GM19455 (cell line): ENCODE results near the gene ITPR1.

ENCODE experiments used
- ATAC-seq: cut with Tn5 transposase; IDR thresholded peaks from one replicate; pipeline ENCODE4 v1.9.1; 2021; ENCODE audit not compliant: unreplicated experiment

ITPR1 gene

DNA sequence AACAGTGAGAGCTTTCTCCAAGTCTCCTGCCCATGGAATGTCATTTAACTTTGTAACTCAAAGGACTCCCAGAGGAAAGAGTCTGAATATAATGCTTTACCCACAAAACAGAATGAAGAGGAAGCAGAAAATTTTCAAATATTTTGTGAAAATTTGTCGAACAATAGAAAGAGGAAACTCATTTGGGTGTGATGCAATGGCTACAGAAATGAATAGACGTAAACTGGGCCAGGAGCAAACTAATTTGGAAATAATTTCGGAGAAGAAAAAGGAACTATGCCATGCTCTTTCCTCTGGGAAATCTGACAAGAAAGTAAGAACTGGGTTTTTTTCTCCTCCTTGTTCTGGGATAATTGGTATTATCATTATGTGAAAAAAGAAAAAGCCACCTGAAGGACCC lies 14.9 kb upstream of the ITPR1 start:
- no peak for ATAC-seq

DNA sequence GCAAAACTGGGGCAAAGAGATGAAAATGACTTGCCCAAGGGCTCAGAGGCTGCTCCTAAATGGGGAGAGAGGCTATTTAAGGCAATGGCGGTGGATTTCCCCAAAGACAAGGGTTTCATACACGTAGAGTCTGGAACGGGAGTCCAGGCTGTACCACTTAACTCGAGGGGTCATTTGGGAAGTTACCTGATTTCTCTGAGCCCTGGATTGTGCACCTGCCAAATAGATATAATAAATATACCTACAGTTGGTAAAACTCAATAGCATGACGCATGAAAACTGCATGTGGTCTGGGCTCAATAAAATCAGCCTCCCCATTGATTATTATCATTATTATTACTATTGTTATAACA lies 1.3 kb upstream of the ITPR1 start:
- ATAC-seq, result no peak

DNA sequence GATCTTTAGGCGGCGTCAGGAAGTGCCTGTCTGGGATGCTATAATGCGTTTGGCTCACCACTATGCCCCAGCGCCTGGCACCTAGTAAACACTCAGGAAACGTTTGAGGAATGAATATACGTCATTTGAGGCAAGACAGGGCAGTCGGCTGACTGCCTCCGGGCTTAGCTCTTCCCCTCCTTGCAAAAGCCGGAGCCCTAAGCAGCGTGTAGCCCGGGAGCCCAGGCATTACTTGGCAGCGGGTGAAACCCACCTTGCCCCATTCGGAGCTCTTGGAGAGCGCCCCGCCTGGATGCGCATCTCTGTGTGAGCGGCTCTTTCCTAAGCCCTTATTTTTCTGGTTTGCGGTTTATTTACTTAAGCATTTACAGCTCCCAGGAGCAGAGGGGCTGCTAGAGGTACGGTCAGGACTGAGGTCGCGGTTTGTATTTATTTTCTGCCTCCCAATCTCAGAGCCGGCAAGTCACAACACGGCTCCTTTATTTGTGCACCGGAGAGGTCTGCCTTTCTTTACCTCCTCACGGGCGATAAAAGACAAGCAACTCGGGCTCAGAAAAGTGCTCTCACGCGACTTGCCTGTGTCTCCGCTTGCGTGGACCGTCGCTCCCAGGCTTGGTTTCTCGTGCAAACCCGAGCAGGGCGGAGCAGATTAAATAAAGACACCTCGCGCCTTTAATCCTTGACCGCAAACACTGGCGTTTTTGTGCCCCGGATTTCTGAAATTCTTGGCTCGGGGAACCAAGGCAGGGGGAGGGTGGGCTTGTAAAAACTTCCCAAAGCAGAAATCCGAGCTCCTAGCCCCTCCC lies 737 bp upstream of the ITPR1 start:
- peak; percentile 15 for ATAC-seq

DNA sequence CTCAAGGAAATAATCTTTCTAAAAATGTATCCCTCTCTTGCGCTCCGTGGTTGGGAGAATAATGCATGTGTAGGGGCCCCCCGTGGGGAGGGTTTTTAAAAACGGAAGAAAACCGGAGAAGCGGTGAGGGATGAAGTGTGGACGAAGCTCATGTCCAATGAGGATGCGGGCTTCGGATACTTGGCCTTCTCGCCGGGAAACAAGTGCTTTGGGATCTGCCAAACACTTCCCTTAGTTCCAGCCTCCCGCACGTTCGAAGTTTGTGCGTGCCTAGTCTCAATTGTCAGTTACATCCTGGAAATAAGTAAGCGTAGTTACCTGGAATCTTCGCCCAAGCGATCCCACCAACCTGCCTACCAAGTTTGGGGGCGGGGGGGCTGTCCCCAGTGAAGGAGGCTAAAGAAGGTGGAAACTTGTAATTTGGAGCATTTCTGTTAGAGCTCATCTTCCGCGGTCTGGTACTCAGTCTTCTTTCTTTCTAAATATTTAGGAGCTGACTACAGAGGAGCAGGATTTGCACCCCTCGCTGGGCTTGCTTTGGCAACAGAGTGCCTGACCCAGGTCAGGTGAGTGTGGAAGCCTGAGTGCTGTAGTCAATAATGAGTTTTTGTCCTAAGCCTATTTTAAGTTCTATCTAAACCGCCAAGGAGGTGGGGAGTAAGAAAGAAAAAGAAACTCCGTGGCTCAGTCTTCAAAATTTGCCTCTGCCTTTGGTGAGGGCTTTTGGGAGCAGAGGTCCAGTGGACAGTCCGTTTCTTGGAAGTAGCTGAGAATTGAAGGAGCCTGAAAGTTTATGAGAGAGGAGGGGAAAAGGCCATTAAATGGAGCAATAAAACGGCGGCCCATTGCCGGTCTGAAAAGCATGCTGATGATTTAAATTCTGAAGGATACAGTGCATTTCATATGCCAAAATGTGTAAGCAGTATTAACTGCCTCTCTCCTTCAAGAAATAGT lies 1.1 kb downstream of the ITPR1 start:
- ATAC-seq, result no peak

DNA sequence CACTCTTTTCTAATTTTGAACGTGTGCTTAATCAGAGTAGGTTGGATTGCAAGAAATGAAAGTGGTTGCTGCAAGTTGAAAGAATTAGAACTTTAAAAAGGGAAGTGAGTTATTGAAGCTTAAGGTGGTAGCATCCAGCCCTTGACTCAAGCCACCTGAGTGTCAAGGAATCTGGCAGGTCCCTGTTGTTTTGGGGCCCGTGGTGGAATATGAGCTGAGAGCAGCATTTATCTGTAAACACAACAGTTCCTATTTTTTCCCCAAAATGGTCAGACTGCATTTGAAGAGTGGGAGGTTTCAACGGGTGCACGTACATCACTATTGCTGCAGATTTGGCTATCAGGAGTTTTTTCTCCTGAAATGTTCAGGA lies 1.7 kb downstream of the ITPR1 start:
- peak; percentile 18 for ATAC-seq

DNA sequence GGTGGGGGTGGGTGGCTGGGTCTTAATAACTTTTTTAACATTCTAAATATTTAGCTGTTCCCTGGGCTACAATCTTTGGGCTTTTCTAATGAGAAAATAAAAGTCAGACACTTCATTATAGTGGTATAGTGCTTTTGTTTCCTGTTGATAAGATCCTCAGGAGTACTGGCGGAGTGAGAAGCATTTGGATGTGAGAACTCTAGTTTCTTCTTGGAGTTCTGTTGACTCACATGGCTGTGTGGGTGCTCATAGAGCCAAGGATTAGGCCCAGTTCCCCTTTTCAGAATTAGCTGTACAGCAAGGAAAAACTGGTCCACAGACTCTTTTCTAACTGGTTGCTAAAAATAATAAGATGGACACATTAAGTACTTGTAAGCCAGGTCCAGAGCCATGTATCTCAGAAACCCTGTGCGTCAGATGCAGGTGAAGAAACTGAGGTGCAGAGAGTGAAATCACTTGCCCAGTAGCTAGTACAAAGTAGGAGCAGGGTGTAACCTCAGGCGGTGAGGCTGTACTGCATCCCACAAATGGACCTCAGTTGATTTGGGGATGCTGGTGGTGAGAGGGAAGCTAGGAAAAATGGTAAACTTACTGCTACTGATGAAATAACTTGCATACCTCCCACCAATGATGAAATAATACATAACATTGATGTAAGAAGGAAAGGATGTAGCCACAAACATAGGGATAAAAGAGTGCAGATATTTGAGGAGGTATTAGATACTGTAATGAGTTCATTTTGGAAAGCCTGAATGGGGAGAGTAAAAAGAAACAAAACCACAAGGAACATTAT lies 2.3 kb downstream of the ITPR1 start:
- ATAC-seq, result no peak

DNA sequence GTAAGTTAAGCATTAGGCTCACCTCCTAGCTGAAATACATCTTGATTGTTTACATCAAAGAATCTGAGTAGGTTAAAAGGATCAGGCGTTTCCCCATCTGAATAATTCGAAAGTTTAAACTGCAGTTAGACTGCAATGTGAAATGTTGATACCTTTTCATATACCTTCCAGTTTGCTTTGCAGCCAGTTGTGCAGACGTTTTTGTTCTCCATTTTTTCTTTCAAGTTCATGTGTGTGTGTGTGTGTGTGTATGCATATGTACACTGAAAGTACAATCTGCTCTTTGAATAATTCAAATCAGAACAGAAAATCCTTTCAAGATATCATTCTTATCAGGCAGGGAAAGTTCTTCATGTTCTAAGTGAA lies 2.9 kb downstream of the ITPR1 start:
- ATAC-seq, result no peak

DNA sequence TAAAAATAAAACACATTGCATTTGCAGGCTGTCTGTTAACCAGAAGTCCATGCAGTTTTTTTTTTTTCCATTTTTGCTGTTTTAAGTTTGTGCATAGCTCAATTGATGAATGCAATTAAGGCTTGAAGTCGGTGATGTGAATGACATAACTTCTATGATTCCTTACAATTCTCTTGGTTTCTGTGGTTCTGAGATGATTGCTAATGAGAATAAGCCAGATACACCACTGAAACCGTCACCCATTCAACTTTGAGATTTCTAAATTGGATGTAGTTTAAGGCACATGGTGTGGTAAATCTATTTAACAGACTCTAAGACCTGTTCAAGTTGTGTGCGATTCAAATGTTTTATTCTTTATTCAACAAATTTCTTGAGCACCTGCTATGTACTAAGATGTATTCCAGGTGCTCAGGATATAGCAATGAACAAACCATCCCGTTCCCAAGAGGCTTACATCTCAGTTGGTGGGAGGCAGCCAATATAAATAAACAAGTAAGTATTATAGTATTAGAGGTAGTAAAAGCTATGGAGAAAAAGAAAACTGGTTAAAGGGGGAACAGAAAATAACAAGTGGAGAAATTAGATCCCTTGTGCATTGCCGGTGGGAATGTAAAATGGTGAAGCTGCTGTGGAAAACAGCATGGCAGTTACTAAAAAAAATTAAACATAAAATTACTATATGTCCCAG lies 4.0 kb downstream of the ITPR1 start:
- no peak for ATAC-seq

DNA sequence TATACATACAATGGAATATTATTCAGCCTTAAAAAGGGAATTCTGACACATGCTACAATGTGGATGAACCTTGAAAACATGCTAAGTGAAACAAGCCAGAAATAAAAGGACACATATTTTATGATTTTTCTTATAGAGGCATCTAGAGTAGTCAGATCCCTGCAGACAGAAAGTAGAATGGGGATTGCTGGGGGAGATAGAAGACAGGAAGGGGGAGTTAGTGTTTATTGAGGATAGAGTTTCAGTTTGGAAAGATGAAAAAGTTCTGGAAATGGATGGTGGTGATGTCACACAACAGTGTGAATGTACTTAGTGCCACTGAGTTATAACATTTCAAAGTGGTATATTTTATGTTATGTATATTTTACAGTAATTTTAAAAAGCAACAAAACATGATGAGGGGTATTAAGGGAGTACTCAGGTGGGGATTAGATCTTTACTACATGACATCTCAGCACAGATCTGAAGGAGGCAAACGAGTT lies 4.7 kb downstream of the ITPR1 start:
- ATAC-seq, result no peak

DNA sequence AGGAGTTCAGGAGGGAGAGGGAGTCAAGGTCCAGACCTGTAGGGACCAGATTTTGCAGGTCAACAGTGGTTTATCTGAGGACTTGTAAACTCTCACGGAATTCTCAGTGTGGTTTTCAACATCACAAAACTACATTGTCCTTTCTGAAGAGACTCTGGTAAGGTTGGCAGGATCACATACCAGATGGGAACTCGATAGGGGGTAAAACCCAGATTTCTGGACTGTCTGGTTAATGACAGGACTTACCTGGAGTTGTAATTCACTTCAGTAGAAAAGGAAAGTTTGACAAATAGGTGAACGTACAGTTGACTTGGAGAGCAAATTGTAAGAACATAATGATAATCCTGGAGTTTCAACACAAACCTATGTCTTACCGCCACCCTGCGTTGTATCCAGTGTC lies 5.3 kb downstream of the ITPR1 start:
- ATAC-seq, result no peak

DNA sequence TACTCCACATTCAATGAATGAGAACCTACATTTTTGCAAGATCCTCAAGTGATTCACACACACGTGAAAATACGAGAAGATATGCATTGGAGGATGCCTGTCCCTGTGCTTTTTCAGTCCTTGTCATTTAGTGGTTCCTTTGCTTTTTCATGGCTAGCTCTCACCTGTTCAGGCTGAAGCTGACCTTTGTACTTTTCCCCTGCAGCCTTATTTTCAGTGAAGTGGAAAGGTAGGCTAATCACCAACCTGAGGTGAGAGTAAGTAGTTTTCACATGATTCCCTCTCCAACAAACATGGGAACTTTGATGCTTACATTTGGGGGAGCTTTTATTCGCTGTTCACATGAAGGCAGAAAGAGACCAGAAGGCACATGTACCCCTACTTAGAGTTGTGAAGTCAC lies 8.3 kb downstream of the ITPR1 start:
- ATAC-seq, result no peak

DNA sequence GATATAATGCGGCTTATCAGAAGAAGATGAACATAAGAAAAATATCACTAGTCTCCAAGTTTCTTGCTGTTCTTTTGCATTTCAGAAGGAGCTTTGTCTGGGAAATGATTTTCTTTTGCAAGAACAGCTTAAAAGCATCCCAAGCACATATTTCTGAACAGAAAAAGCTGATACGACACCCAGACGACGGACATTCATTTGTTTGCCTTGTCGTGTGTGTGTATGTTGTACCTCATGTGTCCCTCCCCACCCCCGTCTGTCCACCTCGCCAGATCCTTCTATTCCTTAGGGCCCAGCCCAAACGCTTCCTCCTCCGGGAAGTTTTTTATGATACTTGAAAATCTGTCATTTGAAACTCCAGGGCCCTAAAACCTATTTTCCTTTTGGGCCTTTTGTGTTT lies 8.8 kb downstream of the ITPR1 start:
- no peak for ATAC-seq

DNA sequence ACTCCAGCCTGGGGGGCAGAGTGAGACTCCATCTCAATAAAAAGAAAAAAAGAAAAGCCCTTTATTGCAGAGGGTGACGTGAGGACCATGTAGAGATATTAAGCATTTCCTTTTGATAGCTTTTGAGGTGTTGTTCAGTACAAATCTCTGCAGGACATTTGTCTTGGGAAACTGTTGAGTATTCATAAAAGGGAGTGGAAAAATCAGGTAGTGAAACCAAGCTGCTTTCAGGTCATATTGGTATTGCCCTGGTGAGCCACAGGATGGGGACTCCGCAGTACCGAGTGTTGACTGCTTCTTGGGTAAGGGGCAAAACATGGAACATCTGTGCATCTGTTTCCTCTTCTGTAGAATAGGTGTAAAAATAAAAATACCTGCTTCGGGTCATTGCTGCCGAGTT lies 9.9 kb downstream of the ITPR1 start:
- peak; percentile 45 for ATAC-seq

DNA sequence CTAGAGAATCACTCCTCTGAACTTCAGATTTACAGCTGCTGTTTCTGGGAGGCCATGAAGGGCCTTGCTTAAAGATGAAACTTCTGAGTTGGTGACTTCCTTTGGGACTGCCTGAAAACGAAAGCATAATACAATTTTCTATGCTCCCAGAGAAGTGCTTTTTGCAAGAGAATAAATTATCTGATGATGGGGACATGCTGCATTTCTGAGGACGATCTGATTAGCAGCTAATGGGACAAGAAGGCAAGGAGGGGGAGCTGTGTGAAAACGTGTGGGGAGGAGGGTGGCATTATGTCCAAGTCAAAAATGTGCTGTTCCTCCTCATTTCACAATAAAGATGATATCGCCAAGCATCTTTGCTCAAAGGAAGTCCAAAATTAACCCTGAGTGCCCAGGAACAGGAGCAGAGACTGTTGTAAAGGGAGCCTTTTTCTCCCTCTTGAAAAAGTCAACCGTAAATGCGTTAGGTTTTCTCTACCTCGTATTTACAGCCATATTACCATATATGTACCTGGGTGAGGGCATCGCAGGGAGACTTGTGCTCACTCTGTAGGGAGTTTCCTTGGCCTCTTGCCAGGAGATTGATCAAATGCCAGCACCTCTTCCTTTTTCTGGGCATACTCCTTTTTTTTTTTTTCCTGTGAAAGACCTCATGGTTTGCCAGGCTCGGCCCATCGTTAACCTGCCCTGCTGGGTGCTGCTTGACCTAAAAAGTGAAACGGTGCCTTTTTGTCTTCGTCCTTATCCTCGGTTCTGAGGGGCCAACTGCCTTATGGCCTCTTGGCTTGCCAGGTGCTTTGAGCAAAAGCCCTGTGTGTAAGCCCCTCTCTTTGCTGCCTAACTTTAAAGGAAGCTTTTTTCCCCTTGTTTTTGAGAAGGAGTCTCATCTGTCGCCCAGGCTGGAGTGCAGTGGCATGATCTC lies 11.5 kb downstream of the ITPR1 start:
- no peak for ATAC-seq

DNA sequence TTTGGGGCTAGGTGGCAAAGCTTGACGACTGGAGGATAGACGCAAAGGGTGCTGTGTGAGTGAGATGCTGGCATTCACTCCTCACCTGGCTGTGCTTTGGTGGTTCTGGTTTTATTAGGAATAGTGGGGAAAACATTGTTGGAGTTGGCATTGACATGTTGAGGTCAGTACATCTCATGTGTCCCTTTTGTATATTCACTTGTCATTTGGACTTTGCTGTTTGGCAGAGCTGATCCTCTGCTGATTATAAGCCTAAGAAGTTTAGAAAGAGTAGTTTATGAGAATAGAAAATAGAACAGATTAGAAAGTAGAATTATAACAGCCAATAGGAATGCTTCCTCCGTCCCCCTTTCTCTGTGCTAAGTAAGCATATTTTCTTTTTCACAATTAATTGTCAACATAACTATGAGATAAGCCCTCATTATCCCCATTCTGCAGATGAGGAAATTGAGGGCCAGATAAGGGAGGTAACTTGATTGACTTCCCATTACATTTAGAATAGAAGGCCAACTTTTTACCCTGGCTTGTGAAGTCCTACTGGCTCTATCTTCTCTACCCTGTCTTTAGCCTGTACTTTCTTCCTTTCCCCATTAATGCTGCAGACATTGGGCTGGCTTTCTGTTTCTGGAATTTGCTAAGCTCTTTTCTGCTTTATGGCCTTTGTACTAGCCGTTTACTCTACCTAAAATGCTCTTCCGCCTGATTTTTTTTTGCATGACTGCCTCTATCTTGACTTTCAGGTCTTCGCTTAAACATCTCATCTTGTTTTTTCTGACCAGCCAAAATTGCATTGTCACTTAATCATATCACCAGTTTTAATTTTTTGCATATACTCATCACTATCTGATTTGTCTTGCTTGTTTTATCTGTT lies 12.8 kb downstream of the ITPR1 start:
- no peak for ATAC-seq

DNA sequence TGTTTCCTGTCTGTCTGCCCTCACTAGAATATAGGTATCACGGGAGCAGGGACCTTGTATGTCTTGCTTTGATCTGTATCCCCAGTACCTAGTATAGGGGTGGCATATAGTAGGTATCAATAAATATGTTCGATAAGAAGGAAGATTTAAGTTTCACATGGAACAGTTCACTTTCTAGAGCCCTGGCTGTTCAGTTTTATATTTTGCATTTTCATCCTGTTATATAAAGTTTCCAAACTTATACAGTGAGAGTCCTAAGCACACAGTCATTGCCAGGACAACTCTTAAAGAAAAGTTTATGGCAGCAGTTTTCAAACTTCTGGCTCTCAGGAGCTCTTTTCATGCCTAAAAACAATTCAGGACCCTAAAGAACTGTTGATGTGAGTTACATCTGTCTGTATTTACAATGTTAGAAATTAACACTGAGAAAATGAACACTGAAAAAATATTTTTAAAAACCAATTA lies 13.4 kb downstream of the ITPR1 start:
- no peak for ATAC-seq

DNA sequence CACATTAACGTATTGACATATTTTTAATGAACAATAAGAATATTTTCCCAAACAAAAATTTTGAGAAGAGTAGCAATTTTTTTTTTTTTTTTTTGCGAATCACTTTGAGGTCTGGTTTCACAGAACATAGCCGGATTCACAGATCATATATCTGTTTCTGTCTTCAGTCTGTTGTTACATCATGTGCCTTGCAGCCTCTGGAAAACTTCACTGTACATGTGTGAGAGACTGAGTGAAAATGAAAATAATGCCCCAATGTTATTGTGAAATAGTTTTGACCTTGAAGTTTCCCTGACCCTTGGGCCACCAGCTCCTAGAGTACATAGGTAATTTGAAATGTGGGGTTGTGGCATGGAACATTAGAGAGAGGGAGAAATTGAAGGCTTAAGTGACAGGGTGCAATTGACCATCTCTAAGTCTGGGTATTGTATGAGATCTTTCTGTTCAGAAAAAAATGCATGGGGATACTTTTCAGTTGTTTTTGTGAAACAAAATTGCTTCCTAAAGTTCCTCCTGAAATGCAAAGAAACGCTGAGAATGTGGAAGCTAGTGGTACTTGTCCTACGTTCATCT lies 14.0 kb downstream of the ITPR1 start:
- no peak for ATAC-seq
